DLD1 (cell line): Measurements from ENCODE around the gene SHOC1.
"Not testable (repeated sequence)": the region's sequence is repeated elsewhere in the genome, so short reads cannot be mapped to it uniquely, and the experiment has no call there.

Source experiments
- in situ Hi-C: cut with HindIII; loops from 2 replicates; pipeline ENCODE4 v1.10.0; 2017; ENCODE audit warnings: low sequenced_read_pairs

SHOC1 gene

GRCh38 chr9:111794835-111795556 is at the start of gene SHOC1:
TSS of gene SHOC1 (minus strand) at chr9:111794937. CDS start at chr9:111791418, 3,519 bp downstream.
- in situ Hi-C loops, result no loop called here

GRCh38 chr9:111843971-111844370 is 49.2 kb upstream of the SHOC1 start:
- in situ Hi-C loops, result no loop called here

GRCh38 chr9:111842313-111842712 is 47.6 kb upstream of the SHOC1 start:
- in situ Hi-C loops, result no loop called here

GRCh38 chr9:111840442-111840841 is 45.7 kb upstream of the SHOC1 start:
- in situ Hi-C loops, result no loop called here

GRCh38 chr9:111839987-111840386 is 45.2 kb upstream of the SHOC1 start:
- in situ Hi-C loops, result no loop called here

- in situ Hi-C loops, result no loop called here
Measured at GRCh38 chr9:111839387-111839786, 44.6 kb upstream of the SHOC1 start.

- in situ Hi-C loops, result no loop called here
Measured at GRCh38 chr9:111838439-111838838, 43.7 kb upstream of the SHOC1 start.

GRCh38 chr9:111836311-111836710 is 41.6 kb upstream of the SHOC1 start:
- in situ Hi-C loops, result no loop called here

- in situ Hi-C loops, result no loop called here
Measured at GRCh38 chr9:111833941-111834340, 39.2 kb upstream of the SHOC1 start.

GRCh38 chr9:111832449-111832848 is 37.7 kb upstream of the SHOC1 start:
- in situ Hi-C loops, result no loop called here

GRCh38 chr9:111831371-111832108 is 36.8 kb upstream of the SHOC1 start:
- in situ Hi-C loops, result no loop called here

- in situ Hi-C loops, result no loop called here
Measured at GRCh38 chr9:111828193-111828592, 33.5 kb upstream of the SHOC1 start.

- in situ Hi-C loops, result no loop called here
Measured at GRCh38 chr9:111825468-111826145, 30.9 kb upstream of the SHOC1 start.

GRCh38 chr9:111821006-111821528 is 26.3 kb upstream of the SHOC1 start:
- in situ Hi-C loops, result no loop called here

GRCh38 chr9:111819360-111819759 is 24.6 kb upstream of the SHOC1 start:
- in situ Hi-C loops, result no loop called here

GRCh38 chr9:111815285-111816070 is 20.7 kb upstream of the SHOC1 start:
- in situ Hi-C loops, result no loop called here

GRCh38 chr9:111812337-111812736 is 17.6 kb upstream of the SHOC1 start:
- in situ Hi-C loops, result no loop called here

GRCh38 chr9:111810908-111811307 is 16.2 kb upstream of the SHOC1 start:
- in situ Hi-C loops, result no loop called here

- in situ Hi-C loops, result not testable (repeated sequence)
Measured at GRCh38 chr9:111810415-111810814, 15.7 kb upstream of the SHOC1 start.

- in situ Hi-C loops, result no loop called here
Measured at GRCh38 chr9:111807197-111807596, 12.5 kb upstream of the SHOC1 start.

- in situ Hi-C loops, result no loop called here
Measured at GRCh38 chr9:111806259-111806658, 11.5 kb upstream of the SHOC1 start.
